Breast epithelium (tissue), 3 donors: Measurements from ENCODE around the gene EIF3A.

Experiments used
- POLR2A ChIP-seq: fragments of 450-650 bp; IDR thresholded peaks from one replicate; pipeline ENCODE4 v1.6.1; 2016; ENCODE audit warnings: antibody characterized with exemption, mild to moderate bottlenecking, moderate library complexity
- TF ChIP-seq, protein P1 (sequence below), 3 donors: fragments of 450-650 bp; IDR thresholded peaks; one replicate each; pipeline ENCODE4 v1.5.1; 2016 to 2017; ENCODE audit warnings: antibody characterized with exemption in 3 of 3, mild to moderate bottlenecking in 3 of 3, moderate library complexity in 3 of 3

DNA sequence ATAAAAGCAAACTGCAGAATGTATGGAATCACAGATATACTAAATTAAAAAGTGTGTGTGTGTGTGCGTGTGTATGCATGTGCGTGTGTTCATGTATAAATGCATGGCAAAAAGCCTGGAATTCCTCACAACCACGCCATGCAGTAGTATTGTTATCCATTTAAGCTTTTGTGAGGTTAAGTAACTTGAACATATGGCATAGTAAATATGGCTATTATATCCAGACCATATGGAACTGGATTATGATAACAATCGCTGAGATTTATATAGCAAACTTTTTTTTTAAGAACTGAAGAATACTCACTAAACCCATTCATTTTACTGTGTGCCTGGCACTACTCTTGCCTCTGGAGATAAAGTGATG, 73.4 kb downstream of the EIF3A start:
- TF ChIP-seq, protein P1, sequence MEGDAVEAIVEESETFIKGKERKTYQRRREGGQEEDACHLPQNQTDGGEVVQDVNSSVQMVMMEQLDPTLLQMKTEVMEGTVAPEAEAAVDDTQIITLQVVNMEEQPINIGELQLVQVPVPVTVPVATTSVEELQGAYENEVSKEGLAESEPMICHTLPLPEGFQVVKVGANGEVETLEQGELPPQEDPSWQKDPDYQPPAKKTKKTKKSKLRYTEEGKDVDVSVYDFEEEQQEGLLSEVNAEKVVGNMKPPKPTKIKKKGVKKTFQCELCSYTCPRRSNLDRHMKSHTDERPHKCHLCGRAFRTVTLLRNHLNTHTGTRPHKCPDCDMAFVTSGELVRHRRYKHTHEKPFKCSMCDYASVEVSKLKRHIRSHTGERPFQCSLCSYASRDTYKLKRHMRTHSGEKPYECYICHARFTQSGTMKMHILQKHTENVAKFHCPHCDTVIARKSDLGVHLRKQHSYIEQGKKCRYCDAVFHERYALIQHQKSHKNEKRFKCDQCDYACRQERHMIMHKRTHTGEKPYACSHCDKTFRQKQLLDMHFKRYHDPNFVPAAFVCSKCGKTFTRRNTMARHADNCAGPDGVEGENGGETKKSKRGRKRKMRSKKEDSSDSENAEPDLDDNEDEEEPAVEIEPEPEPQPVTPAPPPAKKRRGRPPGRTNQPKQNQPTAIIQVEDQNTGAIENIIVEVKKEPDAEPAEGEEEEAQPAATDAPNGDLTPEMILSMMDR (IDR thresholded peaks at IDR 0.05) = no peak
- TF ChIP-seq POLR2A = no peak
